Ovary (tissue), 9 donors: Measurements from ENCODE around the gene SPATA18. TPM values are rescaled to one million over a fixed set of nuclear protein-coding genes. Genes with fewer than 3 reads are reported as not detected.

Experiments used
- DNase-seq, 5 donors: peaks; one replicate each; pipeline ENCODE4 v3.0.0-alpha.2; 2019 to 2020
- H3K27ac ChIP-seq, 2 donors: fragments of 200-600 bp; one replicate each; pipeline versions ENCODE4 v1.5.1 to v1.8.0; 2019 to 2022
- H3K27me3 ChIP-seq: fragments of 200-600 bp; one replicate; pipeline ENCODE4 v1.8.0; 2022
- H3K36me3 ChIP-seq: fragments of 200-600 bp; sonication (generic); one replicate; pipeline ENCODE4 v1.5.1; 2019
- H3K4me1 ChIP-seq: one replicate; pipeline ENCODE4 v1.8.1; 2013; ENCODE audit warnings: mild to moderate bottlenecking, moderate library complexity; ENCODE audit not compliant: insufficient read depth
- H3K4me3 ChIP-seq: fragments of 200-600 bp; sonication (generic); one replicate; pipeline ENCODE4 v1.5.1; 2017
- H3K9me3 ChIP-seq, 2 donors: fragments of 200-600 bp in 1 of 2; sonication (generic) in 1 of 2; one replicate each; pipeline versions ENCODE4 v1.5.1 to v1.8.1; 2013 to 2019; ENCODE audit warnings: mild to moderate bottlenecking in 1 of 2, moderate library complexity in 1 of 2
- EP300 ChIP-seq: sonication (generic); formaldehyde crosslinking; IDR thresholded peaks from one replicate; pipeline ENCODE4 v1.6.1; 2017; ENCODE audit warnings: antibody characterized with exemption
- POLR2A ChIP-seq: fragments of 450-650 bp; IDR thresholded peaks from one replicate; pipeline ENCODE4 v1.6.1; 2017; ENCODE audit warnings: antibody characterized with exemption, mild to moderate bottlenecking, moderate library complexity
- WGBS, 3 donors: extraction: QIAGEN DNeasy Blood & Tissue Kit in 1 of 3; methylation state at CpG; one replicate each; pipeline versions ENCODE4 v1.1.5 to v1.1.7; 2013 to 2017; 5-methylcytosine and 5-hydroxymethylcytosine counted together
- intact Hi-C, 4 donors: fragments of 100-400 bp; cut with DNase I; formaldehyde crosslinking; loops; one replicate each; pipeline versions ENCODE4 v1.11.0 to v1.15.1; 2022 to 2023
- polyA plus RNA-seq, 2 donors: library from polyadenylated mRNA; stranded (reverse); fragments of 200-250 nt in 1 of 2; fragments of 350-450 nt in 1 of 2; fragmentation: Illumina TruSeq in 1 of 2; extraction: RNeasy Lipid Tissue Mini Kit (QIAGEN cat#74804) in 1 of 2; gene quantifications; one replicate each; pipeline ENCODE4 v1.2.3, GENCODE V29; 2013 to 2014
- total RNA-seq, 7 donors: library from RNA; depleted of rRNA in 2 of 7; stranded (reverse); fragments of >200 nt in 2 of 7; fragmentation: NEBNext Ultra II Directional in 3 of 7; extraction: Animal tissue kit (Norgen Biotek cat#: 25700) in 3 of 7; gene quantifications; one replicate each; pipeline versions ENCODE4 v1.1.0 to v1.2.4, GENCODE V29; 2016 to 2023
- TF ChIP-seq, protein P1 (sequence below), 3 donors: fragments of 450-650 bp in 2 of 3; fragments of 200-600 bp in 1 of 3; IDR thresholded peaks; one replicate each; pipeline versions ENCODE4 v1.5.1 to v1.8.0; 2016 to 2022; ENCODE audit warnings: antibody characterized with exemption in 3 of 3, mild to moderate bottlenecking in 1 of 3
- donor health status: DM: no; HTN: no; CAD: no; lungs with moderate emphysema.
- donor health status: DM: no; HTN: no; CAD: no.
- donor health status: Bipolar disorder and iron deficiency.
- donor health status: DM: yes; HTN: yes; CAD: no.
- donor health status: DM: no; HTN: no; CAD: no.
- donor health status: DM: yes; HTN: yes; CAD: no.

The SPATA18 gene
- total and polyA plus RNA-seq, 9 donors: 0.77 to 40.6 (median 4.8) TPM

DNA sequence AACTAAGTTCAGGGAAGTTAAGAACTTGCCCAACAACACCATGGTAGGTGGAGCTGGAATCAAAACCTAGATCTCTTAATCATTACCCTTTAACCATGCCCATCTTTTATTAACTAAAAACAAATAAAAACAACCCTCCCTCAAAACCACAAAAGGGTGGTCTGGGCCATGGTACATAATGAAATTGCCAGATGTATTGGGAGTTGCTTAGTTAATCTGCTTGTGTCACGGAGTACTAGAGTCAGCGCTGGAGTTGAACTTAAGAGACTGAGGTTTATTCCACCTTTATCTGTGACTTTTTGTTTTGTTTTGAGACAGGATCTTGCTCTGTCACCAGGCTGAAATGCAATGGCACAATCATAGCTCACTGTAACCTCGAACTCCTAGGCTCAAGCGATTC, 44.2 kb upstream of the SPATA18 start:
- H3K36me3 ChIP-seq: no peaks in the 10 kb centered on the region
- no peaks in the 10 kb centered on the region for H3K4me1 ChIP-seq
- no peak for DNase-seq
- WGBS, 3 donors: 97 to 99% (median 98%) methylated on average over 4 of the region's 4 CpGs
- TF ChIP-seq, protein P1, sequence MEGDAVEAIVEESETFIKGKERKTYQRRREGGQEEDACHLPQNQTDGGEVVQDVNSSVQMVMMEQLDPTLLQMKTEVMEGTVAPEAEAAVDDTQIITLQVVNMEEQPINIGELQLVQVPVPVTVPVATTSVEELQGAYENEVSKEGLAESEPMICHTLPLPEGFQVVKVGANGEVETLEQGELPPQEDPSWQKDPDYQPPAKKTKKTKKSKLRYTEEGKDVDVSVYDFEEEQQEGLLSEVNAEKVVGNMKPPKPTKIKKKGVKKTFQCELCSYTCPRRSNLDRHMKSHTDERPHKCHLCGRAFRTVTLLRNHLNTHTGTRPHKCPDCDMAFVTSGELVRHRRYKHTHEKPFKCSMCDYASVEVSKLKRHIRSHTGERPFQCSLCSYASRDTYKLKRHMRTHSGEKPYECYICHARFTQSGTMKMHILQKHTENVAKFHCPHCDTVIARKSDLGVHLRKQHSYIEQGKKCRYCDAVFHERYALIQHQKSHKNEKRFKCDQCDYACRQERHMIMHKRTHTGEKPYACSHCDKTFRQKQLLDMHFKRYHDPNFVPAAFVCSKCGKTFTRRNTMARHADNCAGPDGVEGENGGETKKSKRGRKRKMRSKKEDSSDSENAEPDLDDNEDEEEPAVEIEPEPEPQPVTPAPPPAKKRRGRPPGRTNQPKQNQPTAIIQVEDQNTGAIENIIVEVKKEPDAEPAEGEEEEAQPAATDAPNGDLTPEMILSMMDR (IDR thresholded peaks at IDR 0.05): no peak
- TF ChIP-seq EP300: no peak
- no peaks in the 10 kb centered on the region for H3K27me3 ChIP-seq
- no peaks in the 10 kb centered on the region for H3K9me3 ChIP-seq
- intact Hi-C loops: no loop called here
- no peak overlapping the region for H3K4me3 ChIP-seq
- H3K27ac ChIP-seq: no peak overlapping the region

DNA sequence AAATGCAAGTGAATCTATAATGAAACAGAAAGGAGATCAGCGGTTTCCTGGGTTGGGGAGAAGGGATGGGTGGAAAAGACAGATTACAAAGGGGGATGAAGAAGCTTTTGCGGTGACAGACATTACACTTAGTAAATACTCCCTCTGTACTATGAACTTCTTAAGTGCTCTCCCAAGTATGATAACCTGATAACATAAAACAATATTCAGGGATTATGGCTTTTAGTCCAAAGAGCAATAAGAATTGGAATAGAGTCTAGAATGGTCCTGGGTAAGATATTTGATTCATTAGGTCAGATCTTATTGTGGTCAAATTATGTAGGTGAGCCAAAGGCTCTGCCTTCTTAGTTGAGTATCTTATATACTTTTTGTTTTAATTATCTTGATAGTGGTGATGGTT, 40.1 kb upstream of the SPATA18 start:
- intact Hi-C loops: loop anchor here in 1 of 4 donors (10.0 kb wide), 1 partner anchor 106 kb away; no protein-coding TSS in a partner anchor
- no peak for DNase-seq
- 96 to 98% (median 97%) methylated on average over 2 of the region's 2 CpGs for WGBS, 3 donors

DNA sequence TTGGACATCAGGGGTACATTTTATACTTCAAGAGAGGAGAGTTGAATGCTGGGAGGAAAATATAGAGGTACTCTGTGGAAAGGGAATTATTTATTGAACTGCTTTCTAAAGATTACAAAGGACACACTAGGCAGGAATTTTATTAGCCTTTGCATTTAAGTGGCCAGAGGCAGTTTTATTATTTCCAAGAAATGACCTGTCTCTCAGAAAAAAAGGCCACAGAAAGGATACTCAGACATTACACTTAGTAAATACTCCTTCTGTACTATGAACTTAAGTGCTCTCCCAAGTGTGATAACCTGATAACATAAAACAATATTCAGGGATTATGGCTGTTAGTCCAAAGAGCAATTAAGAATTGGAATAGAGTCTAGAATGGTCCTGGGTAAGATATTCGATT, 38.5 kb upstream of the SPATA18 start:
- Histone ChIP-seq H3K4me3 (no peak overlapping the region), H3K27me3 (no peaks in the 10 kb centered on the region), H3K9me3 (no peaks in the 10 kb centered on the region), H3K36me3 (no peaks in the 10 kb centered on the region), H3K27ac (no peak overlapping the region), H3K4me1 (peaks cover 2% of the 10 kb centered on the region)
- intact Hi-C loops: loop anchor here in 1 of 4 donors (10.0 kb wide), 1 partner anchor 108 kb away; no protein-coding TSS in a partner anchor
- WGBS, 3 donors: 86 to 92% (median 90%) methylated on average over 1 of the region's 1 CpG
- no peak for TF ChIP-seq POLR2A
- no peak for TF ChIP-seq EP300
- TF ChIP-seq, protein P1 (IDR thresholded peaks at IDR 0.05): no peak
- no peak for DNase-seq

More for the DNA sequence above, 40.1 kb upstream of the SPATA18 start:
- TF ChIP-seq POLR2A (no peak), EP300 (no peak)
- TF ChIP-seq, protein P1 (IDR thresholded peaks at IDR 0.05): no peak
- H3K27me3 ChIP-seq: no peaks in the 10 kb centered on the region
- H3K9me3 ChIP-seq: no peaks in the 10 kb centered on the region
- H3K4me3 ChIP-seq: no peak overlapping the region
- H3K4me1 ChIP-seq: no peaks in the 10 kb centered on the region
- H3K36me3 ChIP-seq: no peaks in the 10 kb centered on the region
- no peak overlapping the region for H3K27ac ChIP-seq

DNA sequence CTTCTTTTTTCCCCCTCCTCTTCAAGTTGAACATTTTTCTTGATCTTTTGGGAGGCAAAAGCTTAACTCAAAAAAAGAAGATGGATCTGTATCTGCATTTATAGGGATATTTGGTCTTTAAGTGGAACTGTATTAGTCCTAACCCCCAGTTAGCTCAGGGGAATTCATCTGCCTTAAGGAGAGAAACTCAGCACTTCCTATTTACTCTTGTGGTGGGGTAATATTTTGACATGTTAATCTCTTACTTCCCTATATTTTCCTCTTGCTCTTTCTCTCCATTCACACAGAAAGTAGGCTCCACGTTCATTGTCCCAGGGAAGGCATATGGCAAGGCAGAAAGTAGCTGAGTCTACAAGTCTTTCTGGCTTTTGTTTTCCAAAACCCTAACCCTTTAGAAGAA, 36.2 kb upstream of the SPATA18 start:
- Histone ChIP-seq H3K4me3 (no peak overlapping the region), H3K4me1 (peaks cover 2% of the 10 kb centered on the region), H3K36me3 (no peaks in the 10 kb centered on the region), H3K9me3 (no peaks in the 10 kb centered on the region), H3K27ac (no peak overlapping the region), H3K27me3 (no peaks in the 10 kb centered on the region)
- WGBS, 3 donors: 13 to 41% (median 21%) methylated on average over 1 of the region's 1 CpG
- DNase-seq: no peak
- no peak for TF ChIP-seq EP300
- TF ChIP-seq POLR2A: no peak
- TF ChIP-seq, protein P1 (IDR thresholded peaks at IDR 0.05): no peak
- intact Hi-C loops: loop anchor here in 1 of 4 donors (10.0 kb wide), 1 partner anchor 110 kb away; no protein-coding TSS in a partner anchor
